ENCODE results near the gene SBF2.

DNA sequence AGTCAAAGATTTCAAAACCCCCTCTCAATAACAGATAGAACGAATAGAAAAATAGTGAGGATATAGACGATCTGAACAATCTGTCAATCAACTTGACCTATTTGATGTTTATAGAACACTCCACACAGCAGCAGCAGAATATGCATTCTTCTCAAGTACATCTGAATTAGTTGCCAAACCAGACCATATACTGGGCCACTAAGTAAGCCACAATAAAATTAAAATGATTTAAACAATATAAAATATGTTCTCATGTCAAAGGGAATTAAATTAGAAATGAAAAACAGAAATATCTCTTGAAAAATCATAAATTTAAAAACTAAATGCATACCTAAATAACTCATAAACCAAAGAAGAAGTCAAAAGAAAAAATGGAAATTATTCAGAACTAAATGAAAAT is 229.2 kb downstream of the SBF2 start:
- TF ChIP-seq GATA2 (IDR thresholded peaks at IDR 0.05; ENCODE audit: low read depth, low read length) (no peak), GATA3 (IDR thresholded peaks at IDR 0.05; ENCODE audit: low read depth, low read length) (no peak)

All from SH-SY5Y (cell line).